Activated CD4-positive, alpha-beta T cell treated with anti-CD3 and anti-CD28 coated beads, Interleukin-2, amount 50 U/mL, for 4 hours (primary cell): ENCODE data around the gene CD2.

ENCODE experiments used
- DNase-seq, 2 experiments: peaks; one replicate each; pipeline ENCODE4 v3.0.0-alpha.2; 2020

Gene CD2

GRCh38 chr1:116760996-116761665, 6.9 kb downstream of the CD2 start:
- no peak for DNase-seq

- DNase-seq, result no peak
These were observed 8.1 kb downstream of the CD2 start for GRCh38 chr1:116762281-116762680.

GRCh38 chr1:116762781-116763115, 8.5 kb downstream of the CD2 start:
- no peak for DNase-seq

GRCh38 chr1:116763116-116763786, 9.0 kb downstream of the CD2 start:
- DNase-seq, result peak in 1 of 2 experiments; percentile 36

- DNase-seq, result peak; percentile 58 to 61
These were observed 9.7 kb downstream of the CD2 start for GRCh38 chr1:116763787-116764465.

- DNase-seq, result peak; percentile 43 to 46
These were observed 10.3 kb downstream of the CD2 start for GRCh38 chr1:116764466-116764898.

GRCh38 chr1:116764906-116765862, 11.0 kb downstream of the CD2 start:
- no peak for DNase-seq

GRCh38 chr1:116765962-116766361, 11.7 kb downstream of the CD2 start:
- no peak for DNase-seq

- no peak for DNase-seq
These were observed 12.6 kb downstream of the CD2 start for GRCh38 chr1:116766616-116767469.

- no peak for DNase-seq
These were observed 13.7 kb downstream of the CD2 start for GRCh38 chr1:116767782-116768382.

- DNase-seq, result no peak
These were observed 14.3 kb downstream of the CD2 start for GRCh38 chr1:116768416-116769103.

- no peak for DNase-seq
These were observed 14.8 kb downstream of the CD2 start for GRCh38 chr1:116769104-116769452.

- DNase-seq, result peak; percentile 60 to 73
These were observed 15.3 kb downstream of the CD2 start for GRCh38 chr1:116769561-116769977.

- DNase-seq, result no peak
These were observed 15.8 kb downstream of the CD2 start for GRCh38 chr1:116769994-116770393.

- no peak for DNase-seq
These were observed 16.4 kb downstream of the CD2 start for GRCh38 chr1:116770625-116771024.

GRCh38 chr1:116771997-116772647, 17.9 kb downstream of the CD2 start:
- no peak for DNase-seq

GRCh38 chr1:116772648-116773045, 18.4 kb downstream of the CD2 start:
- DNase-seq, result no peak

- DNase-seq, result no peak
These were observed 21.0 kb downstream of the CD2 start for GRCh38 chr1:116775116-116775752.

GRCh38 chr1:116777831-116778830, 23.9 kb downstream of the CD2 start:
- no peak for DNase-seq
